CD4-positive, alpha-beta T cell treated with Interleukin-10 for 1 hour (primary cell): ENCODE data around the gene GALNT18.
"Not testable (repeated sequence)": the region's sequence is repeated elsewhere in the genome, so short reads cannot be mapped to it uniquely, and the experiment has no call there.

ENCODE experiments used
- DNase-seq: peaks from one replicate; pipeline ENCODE4 v3.0.0-alpha.2; 2020

Gene GALNT18

DNA sequence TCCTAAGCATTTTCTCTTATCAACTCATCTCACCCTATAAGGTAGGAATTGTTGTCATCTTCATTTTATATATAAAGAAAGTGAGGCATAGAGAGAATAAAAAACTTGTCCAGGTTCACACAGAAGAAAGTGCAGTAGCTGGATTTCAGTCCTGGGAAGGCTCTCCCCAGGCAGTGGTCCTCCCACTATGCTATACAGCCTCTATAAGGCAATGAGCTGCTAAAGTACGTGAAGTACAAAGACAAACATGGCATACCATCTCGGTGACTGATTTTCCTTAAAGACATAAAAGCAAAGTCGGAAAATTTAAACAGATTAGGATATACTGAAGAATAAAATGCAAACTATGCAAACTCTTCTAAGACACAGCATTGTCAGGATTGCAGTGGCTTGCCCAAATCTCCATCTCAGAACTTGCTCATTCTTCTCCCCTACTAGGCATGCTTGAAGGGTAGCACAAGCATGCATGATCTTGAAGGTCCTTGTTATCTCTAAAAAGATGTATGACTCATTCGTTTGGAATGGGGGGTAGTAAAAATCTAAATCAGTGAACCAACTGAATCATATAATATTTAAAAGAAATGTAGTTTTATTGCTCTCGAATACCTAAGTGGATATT, 171.0 kb downstream of the GALNT18 start:
- DNase-seq: no peak

DNA sequence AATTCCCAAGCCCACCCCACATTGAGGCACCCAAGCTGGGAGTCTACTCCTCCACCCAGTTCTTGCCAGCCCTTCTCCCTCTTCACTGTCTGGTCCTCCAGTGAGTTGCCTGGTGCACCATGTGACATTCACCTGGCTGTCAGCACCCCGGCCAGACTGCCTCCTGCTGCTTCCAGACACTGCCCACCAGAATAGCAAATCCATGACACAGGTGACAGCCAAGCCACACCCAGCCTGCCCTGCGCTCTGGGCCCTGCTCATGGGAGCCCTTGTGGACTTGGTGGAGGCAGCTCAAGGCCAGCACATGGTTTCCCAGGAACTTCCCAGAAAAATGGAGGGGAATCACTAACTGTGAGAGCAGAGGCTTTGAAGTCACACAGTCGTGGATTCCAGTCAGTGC, 172.5 kb downstream of the GALNT18 start:
- no peak for DNase-seq

DNA sequence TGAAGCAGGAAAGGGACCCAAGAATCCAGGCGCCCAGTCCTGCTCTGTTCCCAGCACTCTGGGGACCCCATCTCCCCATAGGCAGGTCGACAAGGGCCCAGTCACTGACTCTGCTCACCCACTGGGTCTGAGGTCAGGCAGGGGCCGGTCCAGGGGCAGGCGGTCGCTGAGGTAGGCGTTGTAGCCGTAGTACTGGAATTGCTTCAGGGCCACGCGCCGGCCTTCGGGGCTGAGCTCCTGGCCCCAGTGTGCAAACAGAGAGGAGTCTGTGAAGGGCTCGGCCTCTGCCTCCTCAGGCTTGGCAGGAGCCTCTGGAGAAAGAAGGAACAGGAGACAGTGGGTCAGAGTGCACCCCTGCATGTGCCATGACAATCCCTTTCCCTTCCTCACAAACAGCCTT, 173.2 kb downstream of the GALNT18 start:
- DNase-seq: no peak

DNA sequence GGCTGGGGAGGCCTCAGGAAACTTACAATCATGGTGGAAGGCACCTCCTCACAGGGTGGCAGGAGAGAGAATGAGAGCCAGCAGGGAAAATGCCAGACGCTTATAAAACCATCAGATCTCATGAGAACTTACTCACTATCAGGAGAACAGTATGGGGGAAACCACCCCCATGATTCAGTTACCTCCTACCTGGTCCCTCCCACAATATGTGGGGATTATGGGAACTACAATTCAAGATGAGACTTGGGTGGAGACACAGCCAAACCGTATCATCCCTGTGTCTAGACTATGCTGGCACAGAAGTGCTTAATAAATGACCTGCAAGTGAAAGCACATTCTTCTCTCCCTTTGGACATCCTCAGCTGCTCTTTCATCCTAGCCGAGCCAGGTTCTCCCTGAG, 174.2 kb downstream of the GALNT18 start:
- not testable (repeated sequence) for DNase-seq

DNA sequence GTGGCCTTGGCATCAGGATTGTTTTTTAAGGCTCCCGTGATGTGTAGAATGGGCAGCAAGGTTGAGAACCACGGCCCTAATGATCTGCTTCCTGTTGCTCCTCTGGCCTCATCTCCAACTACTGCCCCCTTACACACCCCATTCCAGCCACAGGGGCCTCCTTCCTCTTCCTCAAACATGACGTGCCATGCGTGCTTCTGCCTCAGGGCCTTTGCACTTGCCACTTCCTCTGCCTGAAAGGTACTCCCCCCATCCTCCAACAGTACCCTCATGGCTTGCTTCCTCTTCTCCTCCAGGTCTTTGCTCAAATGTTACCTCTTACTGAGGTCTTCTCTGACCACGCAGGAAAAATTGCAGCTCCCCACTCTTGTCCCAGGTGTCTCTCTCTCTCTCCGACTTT, 174.8 kb downstream of the GALNT18 start:
- DNase-seq: no peak

DNA sequence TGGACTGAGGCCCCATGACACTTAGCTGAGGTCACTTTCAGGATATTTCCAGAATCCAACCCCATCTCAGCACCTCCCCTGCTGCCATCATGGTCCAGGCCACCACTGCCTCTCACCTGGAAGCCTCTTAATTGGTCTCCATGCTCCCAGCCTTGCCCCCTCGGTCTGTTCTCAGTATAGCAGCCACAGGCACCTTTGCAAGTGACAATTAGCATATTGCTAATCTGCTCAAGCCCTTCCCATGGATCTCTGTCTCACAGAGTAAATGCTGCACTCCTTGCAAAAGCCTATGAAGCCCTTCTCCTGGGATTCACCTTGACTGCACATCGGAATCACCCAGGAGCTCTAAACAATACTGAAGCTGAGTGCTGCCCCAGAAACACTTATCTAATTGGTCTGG, 175.2 kb downstream of the GALNT18 start:
- DNase-seq: no peak

DNA sequence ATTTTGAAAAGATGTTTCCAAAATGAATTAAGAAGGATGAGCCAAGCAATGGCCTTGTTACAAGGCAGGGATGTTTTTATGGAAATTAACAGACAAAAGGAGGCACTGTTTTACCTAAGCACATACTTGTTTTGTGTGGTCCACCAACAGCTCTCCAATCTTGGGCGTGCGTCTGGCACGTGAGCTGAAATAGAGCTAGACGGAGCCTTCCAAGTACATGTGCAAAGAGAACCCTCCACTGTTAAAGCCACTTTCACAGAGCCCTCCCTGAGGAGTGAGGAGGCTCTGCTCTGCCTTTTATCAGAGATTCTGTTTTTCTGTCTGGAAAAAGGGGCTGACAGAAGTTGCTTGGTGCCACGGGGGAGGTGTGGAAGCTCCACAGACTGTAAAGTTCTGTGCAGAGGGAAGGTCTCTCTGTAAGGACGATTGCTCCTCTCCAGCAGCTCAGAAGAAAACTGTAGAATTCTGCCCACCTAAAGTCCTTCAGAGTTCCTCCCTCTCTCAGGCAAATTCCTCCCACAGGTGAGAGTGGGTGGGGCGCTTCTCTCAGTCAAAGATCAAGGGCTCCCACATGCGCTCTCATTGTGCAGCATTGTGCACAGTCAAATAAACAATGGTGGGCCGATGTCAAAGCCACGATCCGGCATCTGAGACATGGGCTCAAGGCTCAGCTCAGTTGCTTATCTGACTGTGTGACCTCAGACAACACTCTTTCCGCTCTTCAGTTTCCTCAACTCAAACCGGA, 176.2 kb downstream of the GALNT18 start:
- DNase-seq: no peak

DNA sequence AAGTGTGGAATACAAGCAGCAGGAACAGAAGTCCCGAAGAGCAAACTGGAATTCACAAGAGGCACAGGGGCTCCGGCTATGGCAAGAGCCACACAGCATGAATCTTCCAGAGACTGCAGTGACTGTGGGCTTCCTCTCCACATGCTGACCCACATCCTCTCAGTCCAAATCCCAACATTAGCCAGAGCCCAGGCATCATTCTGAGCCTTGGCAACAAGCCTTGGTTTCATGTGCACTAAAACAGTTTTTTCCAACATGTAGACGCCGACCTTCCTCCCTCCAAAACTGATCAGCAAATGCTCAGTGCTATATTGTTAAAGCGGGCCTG, 177.0 kb downstream of the GALNT18 start:
- no peak for DNase-seq

DNA sequence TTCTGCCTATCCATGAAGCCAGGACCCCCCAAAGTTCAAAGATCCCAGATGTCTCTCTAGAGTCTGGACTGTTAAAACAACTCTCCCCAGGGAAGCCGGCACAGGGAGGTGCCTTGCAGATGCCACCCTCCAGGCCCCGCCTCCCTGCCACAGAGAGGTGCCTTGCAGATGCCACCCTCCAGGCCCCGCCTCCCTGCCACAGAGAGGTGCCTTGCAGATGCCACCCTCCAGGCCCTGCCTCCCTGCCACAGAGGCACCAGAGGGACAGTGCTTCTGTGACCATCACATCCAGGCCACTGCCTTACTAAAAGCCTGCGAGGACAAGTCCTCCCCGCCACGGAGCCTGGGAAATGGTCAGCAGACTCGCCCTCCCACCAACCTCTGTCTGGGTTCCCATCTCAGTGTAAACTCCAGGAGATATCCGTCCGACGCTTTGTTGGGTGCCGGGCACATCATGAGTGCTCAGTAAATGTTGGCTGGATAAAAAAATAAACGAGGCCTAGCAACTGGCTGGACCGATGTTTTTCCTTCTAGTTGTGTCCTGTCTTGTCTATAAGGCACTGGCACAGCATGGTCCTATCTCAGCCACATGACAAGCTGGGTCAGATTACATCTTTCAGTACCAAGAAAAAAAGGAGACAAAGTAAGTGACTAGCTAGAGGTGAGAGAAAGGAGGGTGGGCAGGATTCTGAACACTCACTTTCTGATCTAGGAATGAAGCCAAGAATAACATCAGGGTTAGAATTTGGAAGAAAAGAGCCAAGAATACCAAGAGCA, 177.6 kb downstream of the GALNT18 start:
- DNase-seq: no peak

DNA sequence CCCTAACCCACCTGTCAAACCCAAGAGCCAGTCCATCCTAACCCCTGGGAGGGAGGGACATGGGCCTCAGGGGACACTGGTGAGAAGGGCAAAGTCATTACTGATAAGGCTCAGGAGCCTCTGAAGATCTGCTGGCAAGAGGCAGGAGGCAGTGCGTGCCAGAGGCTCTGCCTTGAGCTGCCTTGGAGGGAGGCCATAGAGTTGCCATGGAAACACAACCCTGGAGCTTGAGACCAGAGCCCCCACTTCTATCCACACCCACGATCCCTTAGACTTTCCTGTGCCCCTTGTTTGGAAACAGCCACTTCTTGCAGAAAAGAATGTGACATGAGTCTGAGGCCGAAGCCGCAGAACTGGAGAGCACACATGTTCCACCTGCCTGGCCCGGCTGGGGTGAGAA, 179.0 kb downstream of the GALNT18 start:
- DNase-seq: no peak

DNA sequence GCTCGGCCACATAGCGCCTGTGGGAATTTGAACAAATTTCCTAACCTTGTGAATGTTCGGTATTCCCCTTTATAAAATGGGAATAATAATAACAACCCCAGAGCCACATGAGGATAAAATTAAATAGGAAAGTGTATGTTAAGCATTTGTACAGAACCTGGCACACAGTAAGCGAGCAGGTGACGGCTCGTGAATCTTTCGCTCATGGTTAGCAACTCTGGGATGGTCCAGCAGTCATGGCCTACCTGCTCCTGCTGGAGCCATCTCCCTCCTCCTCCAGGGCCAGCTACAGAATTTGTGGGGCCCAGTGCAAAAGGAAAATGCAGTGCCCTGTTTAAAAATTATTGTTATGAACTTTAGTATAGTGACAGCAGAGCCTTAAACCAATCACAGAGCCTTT, 180.3 kb downstream of the GALNT18 start:
- no peak for DNase-seq

DNA sequence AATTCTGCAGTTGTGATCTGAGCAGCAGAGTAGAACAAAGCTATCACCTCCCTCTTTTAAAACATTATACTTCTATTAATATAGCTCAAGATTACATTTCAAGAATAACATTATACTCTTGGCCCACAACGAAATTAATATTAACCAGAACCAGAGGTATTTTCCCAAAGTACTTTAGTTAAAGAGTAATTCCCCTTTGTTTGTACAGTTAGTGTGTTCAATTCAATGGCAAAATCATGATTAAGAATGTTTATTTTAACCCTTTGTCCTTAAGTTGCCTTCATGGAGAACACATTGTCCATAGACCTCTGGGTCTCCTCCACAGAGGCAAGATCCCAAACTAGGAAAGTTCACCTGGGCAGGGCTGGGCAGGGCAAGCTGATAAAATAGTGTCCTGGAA, 180.7 kb downstream of the GALNT18 start:
- DNase-seq: no peak

DNA sequence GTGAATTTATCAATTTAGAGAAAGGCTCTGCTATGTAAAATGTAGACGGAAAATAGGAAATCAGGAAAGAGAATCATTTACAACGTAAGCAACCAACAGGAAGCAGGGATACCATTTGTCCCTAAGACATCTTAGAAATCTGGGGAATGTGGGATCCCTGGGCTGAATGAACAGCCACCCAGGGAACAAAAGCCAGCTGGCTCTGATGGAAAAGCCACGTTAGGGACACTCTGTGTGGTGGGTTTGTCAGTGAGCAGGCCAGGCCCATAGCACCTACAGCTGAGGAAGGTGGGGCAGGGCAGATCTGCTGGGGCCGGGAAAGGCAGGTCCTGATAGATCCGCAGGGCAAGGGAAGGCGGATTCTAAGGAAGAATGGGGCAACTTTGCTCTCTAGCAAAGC, 181.7 kb downstream of the GALNT18 start:
- no peak for DNase-seq

DNA sequence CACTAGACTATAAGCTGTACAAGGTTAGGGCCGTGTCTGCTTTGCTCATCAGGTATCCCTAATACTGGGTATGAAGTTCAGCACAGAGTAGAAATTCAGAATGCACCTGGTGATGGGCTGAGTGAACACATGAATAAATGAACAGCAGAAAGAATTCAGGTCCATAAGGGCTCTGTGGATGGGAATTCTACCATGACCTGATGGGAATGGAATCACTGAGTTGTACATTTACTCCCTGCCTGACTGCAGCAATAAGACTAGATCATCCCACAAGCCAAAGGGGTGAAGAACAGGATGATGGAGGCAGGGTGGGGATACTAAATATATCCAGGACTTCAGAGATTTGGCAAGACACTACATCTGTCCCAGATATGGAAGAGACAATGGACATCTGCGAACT, 182.2 kb downstream of the GALNT18 start:
- DNase-seq: no peak

DNA sequence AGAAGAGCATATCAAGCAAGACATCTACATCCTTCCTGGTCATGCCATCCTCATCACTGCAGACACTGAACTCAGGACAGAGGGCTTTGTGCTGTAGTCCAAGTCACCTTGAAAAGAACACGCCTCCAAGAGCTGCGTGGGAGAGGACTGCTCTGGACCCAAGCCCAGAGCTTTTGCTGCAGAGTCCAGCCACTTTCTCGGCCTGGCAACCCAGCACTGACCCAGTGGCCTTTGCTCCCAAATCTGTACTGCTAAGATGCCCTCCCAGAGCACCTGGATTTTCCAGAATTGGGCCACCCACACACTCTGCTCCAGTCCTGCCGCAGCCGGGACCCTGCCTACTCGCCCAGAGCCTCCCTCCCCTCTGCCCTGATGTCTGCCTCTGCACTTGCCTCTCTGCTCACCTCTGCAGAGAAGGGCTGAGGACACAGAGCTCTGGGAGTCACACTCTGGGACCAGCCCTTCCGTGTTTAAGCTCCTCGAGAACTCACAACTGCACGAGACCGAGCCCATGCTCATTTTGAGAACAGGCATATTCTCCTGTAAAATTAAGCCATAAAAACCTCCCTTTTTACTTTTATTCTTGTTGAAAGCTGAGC, 185.0 kb downstream of the GALNT18 start:
- DNase-seq: no peak

DNA sequence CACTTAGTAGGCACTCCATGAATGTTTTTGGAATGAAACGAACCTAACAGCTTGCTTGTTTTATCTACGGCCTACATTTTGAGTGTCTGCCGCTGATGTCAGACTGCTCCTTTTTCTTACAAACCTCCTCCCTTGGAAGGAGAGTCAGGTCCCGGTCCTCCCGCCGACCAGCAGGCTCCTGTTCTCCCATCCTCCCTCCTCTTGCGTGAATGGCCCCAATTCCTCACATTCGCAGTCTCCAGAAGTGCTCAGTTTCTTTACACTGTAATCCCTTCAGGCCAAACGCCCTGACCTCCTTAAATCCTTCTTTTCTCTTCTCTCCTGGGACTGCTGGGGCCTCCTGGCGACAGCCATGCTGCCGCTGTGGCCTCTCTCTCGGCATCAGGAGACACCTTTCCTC, 186.2 kb downstream of the GALNT18 start:
- no peak for DNase-seq

DNA sequence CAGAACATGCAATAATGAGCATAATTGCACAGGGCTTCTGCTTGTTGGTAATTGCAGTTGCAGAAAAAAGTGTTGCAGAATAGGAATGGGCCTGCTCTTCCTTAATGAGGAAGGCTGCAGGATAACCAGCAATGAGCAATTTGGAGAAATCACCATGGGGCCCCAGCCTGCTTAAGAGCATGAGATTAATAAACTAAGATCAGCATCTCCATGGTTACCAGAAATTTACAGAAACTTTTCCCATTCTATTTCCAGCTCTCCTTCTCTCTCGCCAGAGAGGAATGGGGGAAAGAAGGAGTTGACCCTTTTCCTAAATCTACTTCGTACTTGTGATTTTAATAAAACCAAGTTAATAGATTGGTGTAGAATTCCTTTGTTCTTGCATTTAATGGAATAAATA, 187.8 kb downstream of the GALNT18 start:
- no peak for DNase-seq

DNA sequence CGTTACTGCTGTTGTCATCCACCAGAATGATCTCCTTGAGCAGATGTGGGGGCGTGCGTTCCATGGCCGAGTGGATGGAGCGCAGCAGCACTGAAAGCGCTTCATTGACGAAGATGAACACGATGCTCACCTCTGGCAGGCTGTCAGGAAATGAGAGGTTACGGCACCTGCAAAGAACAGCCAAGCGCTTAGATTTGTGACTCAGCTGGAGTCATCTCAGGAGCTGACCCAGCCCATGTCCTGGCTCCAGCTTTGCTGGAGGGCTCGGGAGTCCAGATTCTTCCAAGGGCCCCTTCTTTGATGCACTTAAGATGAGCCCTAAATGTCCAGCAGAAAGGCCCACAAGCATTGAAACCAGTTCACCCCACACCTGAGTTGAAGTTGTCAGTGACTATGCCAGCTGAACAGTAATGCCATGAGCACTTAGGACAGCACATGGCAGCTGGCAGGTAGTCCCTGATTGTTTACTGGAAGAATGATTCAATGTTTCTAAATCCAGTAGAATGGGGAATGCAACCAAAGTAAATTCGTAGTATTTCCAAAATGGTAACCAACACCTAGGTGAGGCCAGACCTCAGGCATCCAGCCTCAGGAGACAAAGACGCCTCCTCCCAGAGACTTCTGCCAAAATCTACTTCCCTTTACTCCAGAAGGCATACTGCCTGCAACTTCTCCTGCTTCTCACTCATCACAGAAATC, 189.0 kb downstream of the GALNT18 start:
- no peak for DNase-seq

DNA sequence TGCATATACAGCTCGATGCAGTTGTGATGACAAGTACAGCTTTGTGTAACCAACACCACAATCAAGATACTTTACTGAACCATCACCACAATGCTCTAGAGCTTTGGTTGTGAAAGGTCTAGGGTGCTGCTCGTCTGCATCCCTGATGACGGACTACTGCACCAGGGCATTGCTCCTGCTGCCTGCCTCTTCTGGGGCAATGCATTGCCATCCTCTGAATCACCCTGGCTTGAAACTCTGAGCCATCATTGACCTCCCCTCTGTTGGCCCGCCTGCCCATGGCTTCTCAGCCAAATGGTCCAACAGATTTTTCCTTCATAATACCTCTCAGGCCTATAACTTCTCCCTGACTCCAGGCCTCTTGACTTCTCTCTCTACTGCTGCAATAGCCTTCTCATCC, 191.4 kb downstream of the GALNT18 start:
- DNase-seq: no peak

DNA sequence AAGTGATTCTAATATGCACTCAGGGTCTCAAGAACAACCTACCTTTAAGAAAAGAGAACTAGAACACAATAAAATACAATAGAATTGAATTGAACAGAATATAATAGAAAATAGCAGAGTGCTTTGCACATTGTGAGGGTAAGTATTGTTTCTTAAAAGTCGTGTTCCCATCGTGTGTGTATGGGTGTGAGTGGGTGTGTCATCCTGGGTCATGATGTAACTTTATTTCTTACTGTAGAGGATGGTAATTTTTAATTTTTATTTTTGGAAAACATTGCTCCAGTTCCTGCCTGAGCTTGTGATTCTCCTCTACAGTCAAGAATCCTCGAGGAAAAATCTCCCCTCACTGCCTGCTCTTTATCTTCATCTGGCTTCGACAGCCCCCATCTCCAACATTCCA, 193.1 kb downstream of the GALNT18 start:
- no peak for DNase-seq

DNA sequence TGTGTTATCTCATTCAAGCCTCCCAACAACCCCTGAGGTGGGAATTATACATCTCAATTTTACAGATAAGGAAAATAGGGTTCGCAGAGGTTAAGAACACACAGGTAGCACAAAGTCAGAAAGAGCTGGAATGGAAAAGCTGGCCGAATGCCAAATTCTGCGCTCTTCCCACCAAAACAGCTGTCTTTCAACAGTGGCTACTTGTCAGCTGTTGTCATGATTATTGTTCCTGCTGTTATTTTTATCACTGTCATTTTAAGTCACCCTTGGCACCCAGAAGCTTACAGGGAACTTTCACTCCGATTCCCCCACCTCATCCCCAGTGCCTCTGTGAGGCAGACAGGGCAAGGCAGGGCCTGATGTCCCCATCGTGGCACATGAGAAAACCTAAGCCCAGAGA, 194.3 kb downstream of the GALNT18 start:
- no peak for DNase-seq

DNA sequence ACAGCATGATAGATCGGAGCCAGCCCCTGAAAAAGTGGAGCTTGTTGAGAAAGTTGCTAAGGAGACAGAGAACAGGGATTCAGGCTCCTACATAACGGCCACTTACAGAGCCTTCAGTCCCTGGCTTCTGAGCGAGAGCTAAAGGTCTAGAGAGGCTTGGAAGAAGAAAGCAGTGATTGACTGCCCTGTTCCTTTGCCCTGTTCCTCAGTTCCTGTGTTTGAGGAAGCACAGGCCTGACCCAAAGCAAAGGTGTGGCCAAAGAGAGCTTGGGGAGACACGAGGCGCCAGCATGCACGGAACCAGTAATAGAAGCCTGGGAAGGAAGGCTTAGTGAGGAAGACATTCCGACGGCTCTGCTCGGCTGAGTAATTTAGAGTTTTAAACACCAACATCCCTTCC, 194.7 kb downstream of the GALNT18 start:
- no peak for DNase-seq

DNA sequence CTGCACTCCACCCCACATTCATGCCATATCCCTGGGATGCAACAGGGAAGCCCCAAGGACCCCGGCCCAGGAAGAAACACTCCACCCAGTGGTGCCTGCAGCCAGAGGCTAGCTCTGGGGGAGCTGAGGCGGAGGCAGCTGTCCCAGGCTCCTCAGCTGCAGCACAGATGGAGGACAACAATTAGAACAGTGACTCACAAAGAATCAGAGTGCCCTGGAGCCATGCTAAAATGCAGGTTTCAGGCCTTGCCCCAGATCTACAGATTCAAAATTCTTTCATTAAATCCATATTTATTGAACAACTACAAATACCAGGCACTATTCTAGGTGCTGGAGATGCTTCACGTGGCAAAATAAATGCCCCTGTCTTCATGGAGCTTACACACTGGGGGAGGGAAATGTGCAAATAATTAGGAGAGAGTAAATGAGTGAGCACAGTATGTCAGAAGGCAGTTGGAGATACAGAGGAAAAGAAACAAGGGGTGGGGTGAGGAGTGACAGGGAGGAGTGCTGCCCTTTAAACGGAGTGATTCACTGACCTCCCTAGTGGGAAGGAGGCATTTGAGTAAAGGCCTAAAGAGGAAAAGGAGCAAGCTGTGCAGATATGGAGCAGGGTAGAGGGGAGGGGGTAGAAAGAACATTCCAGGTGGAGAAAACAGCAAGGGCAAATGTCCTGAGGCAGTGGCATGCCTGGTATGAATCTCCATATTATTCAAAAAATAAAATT, 195.4 kb downstream of the GALNT18 start:
- DNase-seq: no peak
